SK-N-SH treated with all-trans-retinoic acid at 6 μM for 48 hours (cell line): ENCODE data around the gene LYRM1.

ENCODE experiments used
- ZFP30 ChIP-seq: fragments of 450-650 bp; formaldehyde crosslinking; IDR thresholded peaks from 2 replicates; pipeline ENCODE4 v1.5.0; 2022; ENCODE audit warnings: mild to moderate bottlenecking, moderate library complexity
- ZNF70 ChIP-seq: fragments of 450-650 bp; formaldehyde crosslinking; IDR thresholded peaks from 2 replicates; pipeline ENCODE4 v1.5.0; 2020; ENCODE audit warnings: mild to moderate bottlenecking, moderate library complexity
- TF ChIP-seq, protein P1 (sequence below): fragments of 250-450 bp; sonication (Bioruptor Pico); IDR thresholded peaks from 2 replicates; pipeline ENCODE4 v1.8.0; 2020; ENCODE audit warnings: mild to moderate bottlenecking, moderate library complexity, borderline replicate concordance

DNA sequence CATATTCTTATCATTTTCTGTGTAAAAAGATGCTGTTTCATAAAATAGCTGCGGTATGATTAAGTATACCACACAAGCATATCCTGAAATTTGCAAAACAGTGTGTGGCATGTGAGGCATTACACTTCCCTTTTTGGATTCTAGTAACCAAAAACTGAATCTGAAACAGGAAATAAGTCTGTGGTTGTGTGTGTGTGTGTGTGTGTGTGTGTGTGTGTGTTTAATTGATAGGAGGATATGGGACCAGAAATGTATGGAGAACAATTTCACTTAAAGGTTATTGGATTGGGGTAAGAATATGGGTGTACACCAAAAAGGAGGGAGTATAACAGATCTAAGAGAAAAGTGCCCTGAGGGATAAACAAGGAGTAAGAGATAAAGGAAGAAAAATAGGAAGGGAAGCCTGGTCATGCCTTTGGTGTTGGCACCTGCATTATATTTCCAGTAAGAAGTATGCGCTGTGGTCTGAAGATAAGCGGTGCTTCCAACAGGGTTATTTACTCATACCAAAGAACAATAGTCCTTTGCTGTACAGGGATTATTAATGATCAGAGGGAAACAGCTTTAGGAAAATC, 4.0 kb downstream of the LYRM1 start:
- TF ChIP-seq ZFP30 (CRISPR knock-in tag) (no peak), ZNF70 (CRISPR knock-in tag) (no peak)
- TF ChIP-seq, protein P1, sequence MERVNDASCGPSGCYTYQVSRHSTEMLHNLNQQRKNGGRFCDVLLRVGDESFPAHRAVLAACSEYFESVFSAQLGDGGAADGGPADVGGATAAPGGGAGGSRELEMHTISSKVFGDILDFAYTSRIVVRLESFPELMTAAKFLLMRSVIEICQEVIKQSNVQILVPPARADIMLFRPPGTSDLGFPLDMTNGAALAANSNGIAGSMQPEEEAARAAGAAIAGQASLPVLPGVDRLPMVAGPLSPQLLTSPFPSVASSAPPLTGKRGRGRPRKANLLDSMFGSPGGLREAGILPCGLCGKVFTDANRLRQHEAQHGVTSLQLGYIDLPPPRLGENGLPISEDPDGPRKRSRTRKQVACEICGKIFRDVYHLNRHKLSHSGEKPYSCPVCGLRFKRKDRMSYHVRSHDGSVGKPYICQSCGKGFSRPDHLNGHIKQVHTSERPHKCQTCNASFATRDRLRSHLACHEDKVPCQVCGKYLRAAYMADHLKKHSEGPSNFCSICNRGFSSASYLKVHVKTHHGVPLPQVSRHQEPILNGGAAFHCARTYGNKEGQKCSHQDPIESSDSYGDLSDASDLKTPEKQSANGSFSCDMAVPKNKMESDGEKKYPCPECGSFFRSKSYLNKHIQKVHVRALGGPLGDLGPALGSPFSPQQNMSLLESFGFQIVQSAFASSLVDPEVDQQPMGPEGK (CRISPR knock-in tag) = no peak
